Transverse colon (tissue), 4 donors: ENCODE measurements around the gene NR1D2.

Source experiments
- CTCF ChIP-seq, 5 experiments: fragments of 200-600 bp in 3 of 5; fragments of 450-650 bp in 2 of 5; sonication (generic) in 3 of 5; IDR thresholded peaks; 1 replicate in 2 of 5; 2 replicates in 3 of 5; pipeline ENCODE4 v1.5.1; 2016 to 2017; ENCODE audit warnings: antibody characterized with exemption in 5 of 5, inconsistent platforms in 3 of 5, mild to moderate bottlenecking in 2 of 5, moderate library complexity in 1 of 5
- EP300 ChIP-seq: sonication (generic); formaldehyde crosslinking; IDR thresholded peaks from one replicate; pipeline ENCODE4 v1.6.1; 2017; ENCODE audit warnings: antibody characterized with exemption, low read depth
- POLR2A ChIP-seq: fragments of 450-650 bp; IDR thresholded peaks from one replicate; pipeline ENCODE4 v1.6.1; 2016; ENCODE audit warnings: antibody characterized with exemption, mild to moderate bottlenecking, moderate library complexity
- POLR2AphosphoS5 ChIP-seq, 3 donors: sonication (generic); formaldehyde crosslinking; IDR thresholded peaks; one replicate each; pipeline ENCODE4 v1.6.1; 2016; ENCODE audit warnings: antibody characterized with exemption in 3 of 3

GRCh38 chr3:23964537-23965235 is 19.6 kb downstream of the NR1D2 start:
- TF ChIP-seq POLR2AphosphoS5 (IDR thresholded peaks at IDR 0.05) (no peak), CTCF (IDR thresholded peaks at IDR 0.05) (no peak), POLR2A (no peak), EP300 (no peak)
